ENCODE measurements around the gene ARHGAP23. TPM values are rescaled to one million over a fixed set of nuclear protein-coding genes. Genes with fewer than 3 reads are reported as not detected.

Gene ARHGAP23
- total RNA-seq, 1 experiment from 2014 or later = 19.0 TPM

- intact Hi-C loops (cut with micrococcal nuclease; ENCODE audit: unreplicated experiment) = no loop called here
Measured at GRCh38 chr17:38456031-38456815, 28.0 kb downstream of the ARHGAP23 start.

GRCh38 chr17:38457577-38458371, 29.5 kb downstream of the ARHGAP23 start:
- no peak for DNase-seq (ENCODE audit: low spot score)
- intact Hi-C loops (cut with micrococcal nuclease; ENCODE audit: unreplicated experiment) = no loop called here
- POLR2A ChIA-PET (ENCODE audit: low non-redundant PET) = no interaction called here
- no peak for TF ChIP-seq CTCF (conservative IDR thresholded peaks at IDR 0.05; ENCODE audit: low read depth, low read length)
- no peak for TF ChIP-seq EZH2 (IDR thresholded peaks at IDR 0.05; ENCODE audit: borderline replicate concordance, low read depth, low read length, poor library complexity, severe bottlenecking)
- Histone ChIP-seq H3K27me3 (replicated peaks; ENCODE audit: insufficient read depth, low read depth, low read length, poor library complexity) (no peaks in the 10 kb centered on the region), H3K36me3 (ENCODE audit: insufficient read depth, low read length, poor library complexity, severe bottlenecking) (no peaks in the 10 kb centered on the region), H3K4me3 (ENCODE audit: low read depth, low read length, poor library complexity, severe bottlenecking) (no peak overlapping the region), H3K27ac (ENCODE audit: low read depth, low read length, poor library complexity, severe bottlenecking) (no peak overlapping the region), H3K9me3 (ENCODE audit: low read depth, low read length, poor library complexity, severe bottlenecking) (no peaks in the 10 kb centered on the region), H3K4me1 (ENCODE audit: insufficient read depth, low read length, poor library complexity, severe bottlenecking) (peaks cover 9% of the 10 kb centered on the region)
- CTCF ChIA-PET = no interaction called here
- BruUV-seq (replicated peaks) = no TSS peak

More at GRCh38 chr17:38456031-38456815, 28.0 kb downstream of the ARHGAP23 start:
- H3K4me3 ChIP-seq (ENCODE audit: low read depth, low read length, poor library complexity, severe bottlenecking) = no peak overlapping the region
- ChIA-PET CTCF (no interaction called here), POLR2A (ENCODE audit: low non-redundant PET) (no interaction called here)
- DNase-seq (ENCODE audit: low spot score) = no peak
- H3K27ac ChIP-seq (ENCODE audit: low read depth, low read length, poor library complexity, severe bottlenecking) = no peak overlapping the region
- no peaks in the 10 kb centered on the region for H3K36me3 ChIP-seq (ENCODE audit: insufficient read depth, low read length, poor library complexity, severe bottlenecking)
- no peaks in the 10 kb centered on the region for H3K27me3 ChIP-seq (replicated peaks; ENCODE audit: insufficient read depth, low read depth, low read length, poor library complexity)
- H3K4me1 ChIP-seq (ENCODE audit: insufficient read depth, low read length, poor library complexity, severe bottlenecking) = peaks cover 24% of the 10 kb centered on the region
- BruUV-seq (replicated peaks) = no TSS peak
- H3K9me3 ChIP-seq (ENCODE audit: low read depth, low read length, poor library complexity, severe bottlenecking) = no peaks in the 10 kb centered on the region
- TF ChIP-seq EZH2 (IDR thresholded peaks at IDR 0.05; ENCODE audit: borderline replicate concordance, low read depth, low read length, poor library complexity, severe bottlenecking) = no peak
- no peak for TF ChIP-seq CTCF (conservative IDR thresholded peaks at IDR 0.05; ENCODE audit: low read depth, low read length)

- ChIA-PET POLR2A (ENCODE audit: low non-redundant PET) (no interaction called here), CTCF (no interaction called here)
- Histone ChIP-seq H3K4me1 (ENCODE audit: insufficient read depth, low read length, poor library complexity, severe bottlenecking) (peaks cover 8% of the 10 kb centered on the region), H3K27ac (ENCODE audit: low read depth, low read length, poor library complexity, severe bottlenecking) (no peak overlapping the region), H3K27me3 (replicated peaks; ENCODE audit: insufficient read depth, low read depth, low read length, poor library complexity) (no peaks in the 10 kb centered on the region), H3K36me3 (ENCODE audit: insufficient read depth, low read length, poor library complexity, severe bottlenecking) (no peaks in the 10 kb centered on the region), H3K4me3 (ENCODE audit: low read depth, low read length, poor library complexity, severe bottlenecking) (no peak overlapping the region), H3K9me3 (ENCODE audit: low read depth, low read length, poor library complexity, severe bottlenecking) (no peaks in the 10 kb centered on the region)
- BruUV-seq (replicated peaks) = no TSS peak
- TF ChIP-seq EZH2 (IDR thresholded peaks at IDR 0.05; ENCODE audit: borderline replicate concordance, low read depth, low read length, poor library complexity, severe bottlenecking) (no peak), CTCF (conservative IDR thresholded peaks at IDR 0.05; ENCODE audit: low read depth, low read length) (no peak)
- intact Hi-C loops (cut with micrococcal nuclease; ENCODE audit: unreplicated experiment) = no loop called here
- DNase-seq (ENCODE audit: low spot score) = no peak
Measured at GRCh38 chr17:38458521-38458920, 30.3 kb downstream of the ARHGAP23 start.

All from A673 (cell line).